Suprapubic skin (tissue), 4 donors: ENCODE results near the gene DDX27.

Experiments
- POLR2A ChIP-seq, 2 donors: fragments of 450-650 bp; IDR thresholded peaks; one replicate each; pipeline ENCODE4 v1.6.1; 2017; ENCODE audit warnings: antibody characterized with exemption in 2 of 2, mild to moderate bottlenecking in 2 of 2, moderate library complexity in 2 of 2
- POLR2AphosphoS5 ChIP-seq, 3 donors: sonication (generic); formaldehyde crosslinking; IDR thresholded peaks; one replicate each; pipeline ENCODE4 v1.6.1; 2017; ENCODE audit warnings: antibody characterized with exemption in 3 of 3
- TF ChIP-seq, protein P1 (sequence below), 2 donors: fragments of 200-600 bp in 1 of 2; fragments of 450-650 bp in 1 of 2; sonication (generic) in 1 of 2; IDR thresholded peaks; one replicate each; pipeline ENCODE4 v1.5.1; 2016 to 2019; ENCODE audit warnings: antibody characterized with exemption in 2 of 2, mild to moderate bottlenecking in 1 of 2, moderate library complexity in 1 of 2

DNA sequence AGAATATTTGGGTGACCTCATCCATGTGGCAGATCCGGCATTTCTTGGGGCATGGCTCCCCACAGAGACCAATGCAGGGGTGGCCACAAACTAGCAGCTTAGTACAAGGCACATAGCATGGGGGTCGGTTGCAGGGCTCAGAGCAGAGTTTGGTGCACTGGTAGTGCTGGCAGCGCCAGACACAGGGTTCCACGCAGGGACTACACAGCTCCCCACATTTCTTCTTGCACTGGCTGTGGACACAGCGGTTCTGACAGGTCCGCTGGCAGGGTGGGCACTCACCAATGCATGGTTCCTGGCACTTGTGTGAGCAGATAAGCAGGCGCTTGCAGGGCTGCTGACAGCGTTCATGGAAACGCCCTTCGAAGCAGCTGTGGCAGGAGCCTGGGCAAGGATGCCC is 29.1 kb downstream of the DDX27 start:
- TF ChIP-seq, protein P1, sequence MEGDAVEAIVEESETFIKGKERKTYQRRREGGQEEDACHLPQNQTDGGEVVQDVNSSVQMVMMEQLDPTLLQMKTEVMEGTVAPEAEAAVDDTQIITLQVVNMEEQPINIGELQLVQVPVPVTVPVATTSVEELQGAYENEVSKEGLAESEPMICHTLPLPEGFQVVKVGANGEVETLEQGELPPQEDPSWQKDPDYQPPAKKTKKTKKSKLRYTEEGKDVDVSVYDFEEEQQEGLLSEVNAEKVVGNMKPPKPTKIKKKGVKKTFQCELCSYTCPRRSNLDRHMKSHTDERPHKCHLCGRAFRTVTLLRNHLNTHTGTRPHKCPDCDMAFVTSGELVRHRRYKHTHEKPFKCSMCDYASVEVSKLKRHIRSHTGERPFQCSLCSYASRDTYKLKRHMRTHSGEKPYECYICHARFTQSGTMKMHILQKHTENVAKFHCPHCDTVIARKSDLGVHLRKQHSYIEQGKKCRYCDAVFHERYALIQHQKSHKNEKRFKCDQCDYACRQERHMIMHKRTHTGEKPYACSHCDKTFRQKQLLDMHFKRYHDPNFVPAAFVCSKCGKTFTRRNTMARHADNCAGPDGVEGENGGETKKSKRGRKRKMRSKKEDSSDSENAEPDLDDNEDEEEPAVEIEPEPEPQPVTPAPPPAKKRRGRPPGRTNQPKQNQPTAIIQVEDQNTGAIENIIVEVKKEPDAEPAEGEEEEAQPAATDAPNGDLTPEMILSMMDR (IDR thresholded peaks at IDR 0.05) = no peak
- TF ChIP-seq POLR2A (IDR thresholded peaks at IDR 0.05) (no peak), POLR2AphosphoS5 (IDR thresholded peaks at IDR 0.05) (no peak)
